Mucosa of rectum (tissue), 2 donors: ENCODE data around the gene TMEM203.
A peak's percentile ranks its signal among the peaks of the same experiment; 100 is the strongest.

ENCODE experiments used
- H3K27ac ChIP-seq, 2 donors: one replicate each; pipeline ENCODE4 v1.7.0; 2013; ENCODE audit warnings: inconsistent platforms in 2 of 2, low read depth in 2 of 2, low read length in 2 of 2
- H3K27me3 ChIP-seq, 2 donors: one replicate each; pipeline ENCODE4 v1.7.0; 2013; ENCODE audit warnings: low read length in 2 of 2; ENCODE audit not compliant: control insufficient read depth in 2 of 2, insufficient read depth in 2 of 2
- H3K36me3 ChIP-seq, 2 donors: one replicate each; pipeline ENCODE4 v1.7.0; 2013; ENCODE audit warnings: low read length in 2 of 2; ENCODE audit not compliant: control insufficient read depth in 2 of 2, insufficient read depth in 2 of 2
- H3K4me1 ChIP-seq, 2 donors: one replicate each; pipeline ENCODE4 v1.7.0; 2013; ENCODE audit warnings: low read length in 2 of 2, mild to moderate bottlenecking in 1 of 2; ENCODE audit not compliant: control insufficient read depth in 2 of 2, insufficient read depth in 2 of 2
- H3K4me3 ChIP-seq, 2 donors: one replicate each; pipeline ENCODE4 v1.7.0; 2013; ENCODE audit warnings: low read length in 2 of 2
- H3K9ac ChIP-seq, 2 donors: one replicate each; pipeline ENCODE4 v1.7.0; 2013; ENCODE audit warnings: low read length in 2 of 2, low read depth in 1 of 2, mild to moderate bottlenecking in 1 of 2
- H3K9me3 ChIP-seq, 2 donors: one replicate each; pipeline ENCODE4 v1.7.0; 2013; ENCODE audit warnings: low read length in 2 of 2; ENCODE audit not compliant: control insufficient read depth in 2 of 2
- donor health status: healthy.
- donor health status: Normal muscosa, but diverticular disease.

The TMEM203 gene

DNA sequence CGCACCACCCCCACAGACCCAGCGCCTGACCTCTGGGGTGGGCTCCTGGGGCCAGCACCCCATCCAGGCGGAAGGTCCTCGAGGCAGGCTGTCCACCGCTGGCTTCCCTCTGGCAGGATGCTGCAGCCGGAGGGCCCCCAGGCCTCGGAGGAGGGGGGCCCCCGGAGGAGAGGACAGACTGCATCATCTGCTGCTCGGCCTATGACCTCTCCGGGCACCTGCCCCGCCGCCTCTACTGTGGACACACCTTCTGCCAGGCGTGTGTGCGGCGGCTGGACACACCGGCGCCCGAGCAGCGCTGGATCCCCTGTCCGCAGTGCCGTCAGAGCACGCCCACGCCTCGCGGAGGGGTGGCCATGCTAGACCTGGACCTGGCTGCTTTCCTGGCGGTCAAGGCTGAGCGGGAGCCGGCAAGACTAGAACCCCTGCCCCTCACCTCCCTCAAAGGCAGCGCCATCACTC, 23.1 kb upstream of the TMEM203 start:
- no peak overlapping the region for H3K27ac ChIP-seq
- no peaks in the 10 kb centered on the region for H3K36me3 ChIP-seq
- H3K4me1 ChIP-seq = peaks cover 25 to 46% of the 10 kb centered on the region in 2 donors
- no peak overlapping the region for H3K4me3 ChIP-seq
- no peak overlapping the region for H3K9ac ChIP-seq
- peaks cover 10 to 37% of the 10 kb centered on the region in 2 donors for H3K27me3 ChIP-seq
- no peaks in the 10 kb centered on the region for H3K9me3 ChIP-seq

GRCh38 chr9:137227853-137228505, 22.5 kb upstream of the TMEM203 start:
- no peak overlapping the region for H3K9ac ChIP-seq
- H3K36me3 ChIP-seq = no peaks in the 10 kb centered on the region
- H3K27ac ChIP-seq = no peak overlapping the region
- H3K27me3 ChIP-seq = peaks cover 6 to 33% of the 10 kb centered on the region in 2 donors
- peaks cover 27 to 47% of the 10 kb centered on the region in 2 donors for H3K4me1 ChIP-seq
- H3K9me3 ChIP-seq = no peaks in the 10 kb centered on the region
- no peak overlapping the region for H3K4me3 ChIP-seq

GRCh38 chr9:137227054-137227852, 21.8 kb upstream of the TMEM203 start, which contains the start of gene RNF224:
TSS of gene RNF224 (plus strand) at chr9:137227502. CDS start at chr9:137228336, 834 bp downstream.
- no peaks in the 10 kb centered on the region for H3K36me3 ChIP-seq
- no peaks in the 10 kb centered on the region for H3K9me3 ChIP-seq
- peaks cover 32 to 48% of the 10 kb centered on the region in 2 donors for H3K4me1 ChIP-seq
- H3K9ac ChIP-seq = peak within 1 kb of the TSS in 1 of 2 donors; percentile 4
- no peak within 1 kb of the TSS for H3K27ac ChIP-seq
- H3K4me3 ChIP-seq = peak within 1 kb of the TSS in 1 of 2 donors; percentile 0
- peaks cover 6 to 27% of the 10 kb centered on the region in 2 donors for H3K27me3 ChIP-seq

DNA sequence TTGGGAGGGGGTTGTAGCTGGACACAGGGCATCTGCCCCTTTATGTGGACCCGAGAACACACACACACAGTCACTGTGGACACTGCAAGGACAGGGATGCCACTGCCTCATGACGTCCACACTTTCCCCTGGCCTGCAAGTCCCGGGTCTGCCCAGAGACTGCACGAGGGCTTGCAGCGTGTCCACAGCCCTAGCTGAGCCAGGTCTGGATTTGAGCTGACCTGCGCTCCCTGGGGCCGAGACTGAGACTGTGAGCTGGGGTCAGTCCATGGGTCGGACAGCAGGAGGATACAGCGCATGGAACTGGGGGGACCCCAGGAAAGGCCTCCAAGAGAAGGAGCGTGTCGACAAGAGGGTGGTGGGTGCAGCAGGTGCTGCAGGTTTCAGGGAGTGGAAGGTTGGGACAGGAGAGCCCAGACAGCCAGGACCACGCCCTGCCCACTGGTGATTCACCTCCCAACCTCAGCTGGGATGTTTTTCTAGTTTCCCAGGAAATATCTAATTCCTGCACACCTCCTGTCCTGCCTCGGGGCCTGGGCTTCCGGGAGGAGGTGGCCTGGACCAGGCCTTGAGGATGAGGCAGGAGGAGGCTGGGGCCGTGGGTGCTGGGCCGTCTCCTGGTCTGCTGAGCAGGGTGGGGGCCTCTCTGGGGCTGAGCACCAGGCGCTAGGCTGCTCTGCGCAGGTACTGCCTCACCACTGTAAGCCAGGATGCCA, 21.0 kb upstream of the TMEM203 start:
- Histone ChIP-seq H3K27ac (no peak overlapping the region), H3K36me3 (no peaks in the 10 kb centered on the region), H3K4me3 (no peak overlapping the region), H3K9ac (peak overlapping the region in 1 of 2 donors; percentile 4), H3K4me1 (peaks cover 29 to 45% of the 10 kb centered on the region in 2 donors), H3K27me3 (peaks cover 6 to 20% of the 10 kb centered on the region in 2 donors), H3K9me3 (no peaks in the 10 kb centered on the region)

DNA sequence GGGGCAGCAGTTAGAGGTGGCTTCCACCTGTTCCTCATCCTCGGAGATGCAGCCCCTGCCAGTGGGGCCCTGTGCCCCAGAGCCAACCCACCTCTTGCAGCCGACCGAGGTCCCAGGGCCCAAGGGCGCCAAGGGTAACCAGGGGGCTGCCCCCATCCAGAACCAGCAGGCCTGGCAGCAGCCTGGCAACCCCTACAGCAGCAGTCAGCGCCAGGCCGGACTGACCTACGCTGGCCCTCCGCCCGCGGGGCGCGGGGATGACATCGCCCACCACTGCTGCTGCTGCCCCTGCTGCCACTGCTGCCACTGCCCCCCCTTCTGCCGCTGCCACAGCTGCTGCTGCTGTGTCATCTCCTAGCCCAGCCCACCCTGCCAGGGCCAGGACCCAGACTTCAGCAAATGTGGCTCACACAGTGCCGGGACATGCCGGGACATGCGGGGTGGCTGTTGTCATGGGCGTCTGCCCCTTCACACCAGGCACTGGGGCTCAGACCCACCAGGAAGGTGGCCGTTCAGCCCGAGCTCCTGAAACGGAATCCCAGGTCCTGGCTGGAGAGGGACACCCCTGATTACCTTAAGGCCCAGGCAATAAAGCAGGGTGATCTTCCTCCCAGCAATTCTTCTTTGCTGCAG, 20.4 kb upstream of the TMEM203 start:
- H3K36me3 ChIP-seq = no peaks in the 10 kb centered on the region
- H3K4me1 ChIP-seq = peaks cover 31 to 45% of the 10 kb centered on the region in 2 donors
- H3K9me3 ChIP-seq = no peaks in the 10 kb centered on the region
- H3K4me3 ChIP-seq = no peak overlapping the region
- no peak overlapping the region for H3K9ac ChIP-seq
- H3K27ac ChIP-seq = no peak overlapping the region
- H3K27me3 ChIP-seq = peaks cover 4 to 18% of the 10 kb centered on the region in 2 donors

- peak within 1 kb of the TSS; percentile 87 to 93 for H3K9ac ChIP-seq
- peaks cover 31 to 41% of the 10 kb centered on the region in 2 donors for H3K4me1 ChIP-seq
- peak within 1 kb of the TSS in 1 of 2 donors; percentile 88 for H3K27ac ChIP-seq
- no peaks in the 10 kb centered on the region for H3K9me3 ChIP-seq
- H3K27me3 ChIP-seq = peaks cover 4 to 15% of the 10 kb centered on the region in 2 donors
- H3K4me3 ChIP-seq = peak within 1 kb of the TSS; percentile 81 to 88
- H3K36me3 ChIP-seq = no peaks in the 10 kb centered on the region
Measured at GRCh38 chr9:137224830-137225694, 19.6 kb upstream of the TMEM203 start, which contains the start of gene CYSRT1. TSS of gene CYSRT1 (plus strand) at chr9:137225174. CDS start at chr9:137225622, 448 bp downstream.

GRCh38 chr9:137223078-137223970, 17.9 kb upstream of the TMEM203 start:
- Histone ChIP-seq H3K27ac (peak overlapping the region; percentile 88 to 89), H3K27me3 (peaks cover 0 to 2% of the 10 kb centered on the region in 2 donors), H3K9me3 (no peaks in the 10 kb centered on the region), H3K9ac (peak overlapping the region; percentile 87 to 93), H3K36me3 (no peaks in the 10 kb centered on the region), H3K4me3 (peak overlapping the region; percentile 81 to 88), H3K4me1 (peaks cover 32 to 35% of the 10 kb centered on the region in 2 donors)

DNA sequence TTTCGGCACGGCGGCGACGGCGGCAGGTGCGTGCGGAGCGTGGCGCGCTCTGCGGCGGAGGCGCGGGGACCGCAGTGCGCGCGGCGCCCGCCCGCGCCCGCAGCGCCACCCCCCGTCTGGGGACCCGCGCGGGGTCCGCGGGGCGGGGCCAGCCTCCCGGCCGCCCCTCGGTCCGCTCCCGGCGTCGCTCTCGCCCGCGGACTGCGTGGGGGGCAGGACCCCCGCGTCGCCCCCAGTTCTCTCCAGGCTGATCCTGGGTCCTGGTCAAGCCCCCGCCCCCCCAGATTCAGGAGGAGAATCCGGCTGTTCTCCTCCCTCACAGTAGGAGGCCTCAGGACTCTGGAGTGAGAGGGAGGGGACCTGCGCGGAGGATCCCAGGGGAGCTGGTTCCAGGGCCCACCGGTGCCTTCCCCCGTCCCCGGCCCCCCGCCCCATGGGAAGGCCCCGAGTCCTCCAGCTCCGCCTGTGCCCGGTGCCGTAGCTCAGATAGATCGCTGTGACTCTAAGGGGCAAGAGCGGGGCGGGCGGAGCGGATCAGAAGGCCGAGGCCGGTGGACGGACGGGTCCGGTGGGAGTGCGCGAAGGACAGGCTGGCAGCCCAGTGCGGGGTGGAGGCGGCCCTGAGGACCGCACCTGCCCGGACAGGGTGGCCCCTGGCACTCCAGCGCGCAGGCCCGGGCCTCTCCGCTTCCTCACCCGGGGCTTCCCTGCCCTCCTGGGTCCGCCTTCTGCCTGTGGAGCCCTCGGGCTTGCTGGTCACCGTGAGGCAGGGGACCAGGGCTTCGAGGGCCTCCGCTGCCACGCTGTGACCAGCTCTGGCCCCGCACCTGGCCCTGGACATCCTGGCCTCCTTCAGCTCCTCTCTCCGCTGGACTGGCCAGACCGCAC, 17.0 kb upstream of the TMEM203 start, which contains the start of gene RNF208:
Gene RNF208, minus strand, starts transcription at position 51 of the 888 bp plus-strand sequence. CDS start 1,028 bp downstream, outside the sequence.
- Histone ChIP-seq H3K27ac (peak within 1 kb of the TSS; percentile 88 to 89), H3K9me3 (no peaks in the 10 kb centered on the region), H3K36me3 (no peaks in the 10 kb centered on the region), H3K9ac (peak within 1 kb of the TSS; percentile 65), H3K27me3 (no peaks in the 10 kb centered on the region), H3K4me1 (peaks cover 39 to 42% of the 10 kb centered on the region in 2 donors), H3K4me3 (peak within 1 kb of the TSS; percentile 63 to 81)
